GM19240 (cell line): ENCODE data around the gene PFKFB2.

Experiments used
- DNase-seq: peaks from one replicate; pipeline ENCODE4 v3.0.0; 2011; ENCODE audit warnings: low spot score; ENCODE audit not compliant: insufficient read length

PFKFB2 gene

DNA sequence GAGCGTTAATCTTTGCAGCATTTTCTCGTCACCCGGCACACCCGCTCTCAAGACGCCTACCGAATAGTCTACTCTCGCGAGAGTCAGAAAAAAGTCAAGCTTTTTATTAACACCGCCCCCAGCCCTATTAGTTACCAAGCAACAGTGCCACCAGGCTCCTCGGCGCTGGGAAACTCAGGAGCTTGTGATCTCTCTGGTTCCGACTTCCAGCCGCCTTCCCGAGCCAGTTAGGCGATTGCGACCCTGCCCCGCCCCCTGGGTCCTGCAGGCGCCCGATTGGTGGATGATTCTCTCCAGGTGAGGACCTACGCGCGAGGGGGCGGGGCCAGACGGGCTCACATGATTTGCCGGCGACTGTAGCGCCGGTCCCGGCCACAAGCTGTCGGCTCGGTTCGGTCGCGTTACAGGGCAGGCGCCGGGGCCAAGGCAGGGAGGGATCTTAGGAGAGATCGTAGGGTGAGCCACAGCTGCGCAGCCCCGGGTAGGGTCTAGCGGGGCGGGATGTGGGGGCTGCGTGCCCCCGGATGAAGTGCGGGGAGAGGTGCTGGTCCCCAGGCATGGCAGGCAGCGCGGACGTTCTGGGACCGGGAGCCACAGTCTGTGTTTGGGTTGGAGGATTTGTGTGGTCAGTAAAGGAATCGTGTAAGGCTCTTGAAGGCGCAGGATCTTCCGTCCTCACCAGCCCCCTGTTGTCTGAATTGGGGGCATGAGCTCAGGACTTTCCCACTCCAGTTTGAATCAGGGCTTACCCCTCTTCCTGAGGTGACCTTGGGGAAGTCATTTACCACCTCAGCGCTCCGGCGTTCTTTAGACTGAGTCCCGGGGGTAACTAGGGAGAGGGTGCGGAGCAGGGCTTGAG lies at the start of gene PFKFB2:
Gene PFKFB2 (plus strand): TSS at position 365 of the 859 bp plus-strand sequence. CDS start 1,443 bp downstream, outside the sequence.
- DNase-seq, result peak; percentile 73

DNA sequence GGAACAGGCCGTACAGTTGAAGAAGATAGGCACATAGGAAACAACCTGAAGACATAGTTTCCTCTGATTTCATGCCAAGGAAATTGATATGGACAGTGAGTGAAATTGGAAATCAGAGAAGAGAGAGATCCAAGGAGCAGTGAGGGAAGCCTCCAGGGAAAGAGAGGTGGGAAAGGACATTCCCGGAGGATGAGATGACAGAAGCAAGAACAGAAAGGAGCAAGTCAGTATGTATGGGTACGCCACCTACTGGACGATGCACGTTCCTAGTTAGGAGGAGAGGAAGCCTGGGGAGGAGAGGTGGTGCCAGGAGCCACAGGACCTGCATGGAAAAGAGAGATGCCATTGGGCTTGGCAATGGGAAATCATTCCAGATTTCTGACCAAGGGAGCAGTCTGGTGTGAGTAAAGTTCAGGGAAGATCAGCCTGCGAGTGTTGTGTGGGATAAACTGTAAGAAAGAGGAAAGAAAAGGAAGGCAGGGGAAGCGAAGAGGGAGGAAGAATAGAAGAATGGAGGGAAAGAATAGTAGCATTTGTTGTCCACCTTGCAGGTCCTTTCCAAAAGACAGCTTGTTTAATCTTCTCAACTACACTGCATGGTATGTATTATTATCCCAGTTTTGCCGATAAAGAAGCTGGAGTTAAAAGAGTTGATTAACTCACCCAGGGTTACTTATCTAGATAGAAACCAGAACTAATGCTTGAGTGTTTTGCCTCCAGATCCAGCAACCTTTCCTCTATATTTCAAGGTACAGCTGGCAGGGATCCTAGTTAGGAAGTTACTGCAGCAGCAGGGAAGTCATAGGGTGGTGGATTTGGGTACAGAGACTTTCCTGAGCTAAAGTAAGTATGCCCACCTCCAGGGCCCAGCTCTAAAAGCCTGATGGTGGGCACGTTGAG lies 47.9 kb upstream of the PFKFB2 start:
- DNase-seq, result peak; percentile 43

DNA sequence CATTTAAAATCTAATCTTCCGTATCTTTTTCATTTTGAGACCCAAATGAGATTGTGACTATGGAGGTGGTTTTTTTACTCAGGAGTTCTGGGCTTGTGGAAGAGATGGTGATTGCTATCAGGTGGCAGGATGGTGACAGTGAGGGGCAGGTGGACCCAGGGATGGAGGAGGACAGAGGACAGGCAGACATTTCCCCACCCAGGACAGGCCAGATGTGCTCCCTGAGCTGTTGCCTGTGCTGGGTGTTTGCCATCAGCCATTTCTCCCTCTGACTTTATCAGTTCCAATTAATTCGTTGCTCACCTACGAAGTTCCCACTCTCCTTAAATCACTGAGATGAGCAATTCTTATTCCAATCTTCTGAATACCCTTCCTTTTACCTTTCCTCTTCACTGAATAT lies 47.0 kb upstream of the PFKFB2 start:
- no peak for DNase-seq

DNA sequence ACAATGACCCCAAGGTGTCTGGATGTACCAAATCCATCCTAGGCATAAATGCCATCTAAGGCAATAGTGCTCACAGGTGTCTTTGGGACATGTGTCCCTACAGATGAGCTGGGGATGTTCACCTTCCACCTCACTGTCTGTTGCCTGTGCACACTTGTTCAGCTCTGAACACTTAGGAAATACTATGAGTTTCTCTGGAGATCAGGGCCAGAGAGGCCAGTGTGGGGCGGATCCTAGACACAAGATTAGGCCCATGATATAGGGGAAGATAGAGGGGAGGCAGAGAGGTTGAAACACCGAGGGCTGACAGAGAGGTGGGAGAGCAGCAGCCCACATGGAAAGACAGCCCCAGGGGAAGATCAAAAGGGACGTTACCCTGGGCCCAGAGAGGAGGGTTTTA lies 46.2 kb upstream of the PFKFB2 start:
- DNase-seq, result no peak

DNA sequence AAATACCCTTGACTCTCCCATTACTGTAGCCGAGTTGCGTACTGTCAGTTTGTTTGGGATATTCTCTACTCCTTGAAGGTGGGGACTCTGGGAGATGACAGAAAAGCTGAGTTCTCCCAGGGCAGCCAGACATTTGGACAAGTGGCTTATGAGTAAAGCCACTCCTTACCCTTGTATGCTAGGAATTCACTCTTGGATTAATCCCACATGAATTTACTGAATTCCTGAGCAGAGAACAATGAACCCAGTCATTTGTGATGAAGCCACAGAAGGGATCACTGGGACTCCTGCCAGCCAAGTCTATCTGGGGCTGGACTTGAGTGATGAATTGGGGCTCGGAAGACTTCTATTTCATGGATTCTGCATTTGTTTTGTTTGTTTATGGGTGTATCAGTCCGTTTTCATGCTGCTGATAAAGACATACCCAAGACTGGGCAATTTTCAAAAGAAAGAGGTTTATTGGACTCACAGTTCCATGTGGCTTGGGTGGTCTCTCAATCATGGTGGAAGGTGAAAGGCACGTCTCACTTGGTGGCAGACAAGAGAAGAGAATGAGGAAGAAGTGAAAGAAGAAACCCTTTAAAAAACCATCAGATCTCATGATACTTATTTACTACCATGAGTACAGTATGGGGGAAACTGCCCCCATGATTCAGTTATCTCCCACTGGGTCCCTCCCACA lies 45.6 kb upstream of the PFKFB2 start:
- DNase-seq, result no peak

DNA sequence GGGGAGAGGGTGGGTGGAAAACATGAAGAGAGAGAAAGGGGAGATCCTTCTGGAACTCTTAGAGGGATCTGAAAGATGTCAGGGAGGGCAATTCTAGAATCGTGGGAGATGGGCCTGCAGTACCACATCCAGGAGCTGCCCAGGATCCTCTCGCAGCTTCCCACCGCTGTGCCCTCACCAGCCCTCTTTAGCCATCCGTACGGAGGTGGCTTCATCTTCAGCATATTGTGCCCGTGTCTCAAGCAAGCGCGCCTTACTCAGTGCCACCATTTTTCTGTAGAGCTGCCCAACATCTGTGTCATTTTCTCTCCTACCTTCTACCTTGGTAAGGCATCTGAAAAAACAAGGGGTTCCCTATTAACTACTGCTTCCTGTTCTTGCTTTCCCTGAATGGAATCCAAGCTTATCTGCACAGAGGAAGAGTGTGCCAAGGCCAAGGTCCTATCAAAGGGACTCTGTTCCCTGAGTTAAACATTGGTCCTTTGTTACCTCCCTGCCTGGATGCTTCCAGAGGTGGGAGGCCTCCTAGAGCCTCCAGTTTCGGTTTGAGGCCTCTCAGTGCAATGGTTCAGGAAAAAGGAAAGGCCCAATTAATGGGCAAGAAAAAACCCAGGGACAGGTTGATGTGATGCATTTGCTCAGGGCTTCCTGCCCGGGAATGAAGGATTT lies 43.8 kb upstream of the PFKFB2 start:
- DNase-seq, result no peak

DNA sequence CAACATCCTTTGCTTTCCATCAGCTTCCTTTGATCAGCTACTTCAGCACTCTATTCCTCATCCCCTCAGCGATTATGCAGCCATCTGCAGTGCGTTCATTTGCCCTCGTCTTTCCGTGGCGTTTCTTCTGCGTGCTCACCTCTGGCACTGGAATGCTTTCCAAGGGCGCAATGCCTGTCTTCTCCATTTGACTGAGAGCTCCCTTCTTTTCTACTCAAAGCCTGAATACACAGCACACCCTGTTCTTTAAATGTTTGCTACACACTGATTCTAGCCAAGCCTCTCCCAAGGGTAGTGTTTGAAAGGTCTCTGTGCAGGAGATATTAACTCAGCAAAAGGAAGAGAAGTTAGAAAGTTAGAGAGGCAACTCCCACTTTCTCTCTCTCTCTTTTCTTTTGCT lies 43.1 kb upstream of the PFKFB2 start:
- DNase-seq, result no peak

DNA sequence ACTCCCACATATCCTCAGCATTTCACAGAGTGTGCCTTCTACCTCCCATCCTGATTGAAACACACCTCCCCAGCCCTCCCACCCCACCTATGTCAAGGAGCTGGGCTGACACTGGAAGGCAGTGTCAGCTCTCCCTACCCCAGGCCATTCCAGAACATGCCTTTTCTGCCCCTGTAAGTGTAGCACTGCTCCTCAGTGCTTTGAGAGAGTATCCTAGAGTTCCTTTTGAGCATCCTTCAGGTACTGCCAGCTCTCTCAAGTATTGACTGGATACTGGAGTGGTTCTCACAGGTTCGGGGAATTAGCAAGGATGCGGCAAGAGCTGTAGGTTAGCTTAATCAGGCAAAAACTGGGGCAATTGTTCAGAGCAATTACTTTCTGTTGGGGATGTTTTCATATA lies 42.3 kb upstream of the PFKFB2 start:
- DNase-seq, result no peak

DNA sequence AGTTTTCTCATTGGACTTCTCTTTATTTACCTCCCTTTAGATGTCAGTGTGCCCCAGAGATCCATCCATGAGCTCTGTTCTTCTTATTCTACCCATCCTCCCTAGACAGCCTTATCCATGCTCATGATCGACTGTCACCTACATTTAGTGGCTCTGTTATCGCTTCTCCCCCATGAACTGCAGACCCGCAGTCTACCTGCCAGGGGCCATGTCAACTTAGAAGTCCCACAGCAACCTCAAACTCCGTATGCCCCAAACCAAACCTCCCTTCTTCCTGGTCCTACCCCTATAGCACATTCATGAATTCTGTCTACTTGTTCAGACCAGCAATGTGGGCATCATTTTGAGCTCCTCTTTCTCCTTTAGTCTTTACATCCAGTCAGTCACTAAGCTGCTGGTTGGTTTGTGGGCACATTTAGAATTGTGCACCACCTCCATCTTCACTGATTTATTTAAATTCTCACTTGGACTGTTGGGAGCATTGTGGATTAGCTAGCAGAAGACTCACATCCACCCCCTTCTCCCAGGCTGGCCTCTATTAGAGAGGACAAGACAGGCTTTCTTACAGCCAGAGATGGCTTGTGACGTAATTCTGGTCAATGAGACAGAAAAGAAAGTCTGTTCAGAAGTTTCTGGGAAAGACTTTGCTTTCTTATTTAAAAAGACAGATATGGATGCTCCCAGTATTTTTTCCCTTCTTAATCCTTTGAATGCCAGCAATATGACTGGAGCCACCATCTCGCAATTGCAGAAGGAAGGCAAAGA lies 39.6 kb upstream of the PFKFB2 start:
- DNase-seq, result no peak

DNA sequence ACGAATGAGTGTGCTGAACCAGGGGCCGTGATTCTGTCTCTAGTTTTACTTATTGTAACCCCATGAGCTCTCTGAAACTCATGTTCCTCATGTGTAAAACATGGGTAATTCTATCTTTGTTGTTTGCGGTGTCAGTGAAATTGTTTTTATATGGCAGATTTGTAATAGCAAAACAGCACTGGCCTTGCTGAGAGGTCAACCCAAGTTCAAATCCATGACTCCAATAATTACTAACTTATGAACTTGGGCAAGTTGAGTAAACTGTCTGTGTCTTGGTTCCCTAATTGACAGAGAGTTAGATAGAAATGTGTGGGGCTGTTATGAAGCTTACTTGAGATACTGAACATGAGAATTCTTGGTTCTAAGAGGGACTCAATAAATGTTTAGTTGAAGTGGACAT lies 38.3 kb upstream of the PFKFB2 start:
- no peak for DNase-seq

DNA sequence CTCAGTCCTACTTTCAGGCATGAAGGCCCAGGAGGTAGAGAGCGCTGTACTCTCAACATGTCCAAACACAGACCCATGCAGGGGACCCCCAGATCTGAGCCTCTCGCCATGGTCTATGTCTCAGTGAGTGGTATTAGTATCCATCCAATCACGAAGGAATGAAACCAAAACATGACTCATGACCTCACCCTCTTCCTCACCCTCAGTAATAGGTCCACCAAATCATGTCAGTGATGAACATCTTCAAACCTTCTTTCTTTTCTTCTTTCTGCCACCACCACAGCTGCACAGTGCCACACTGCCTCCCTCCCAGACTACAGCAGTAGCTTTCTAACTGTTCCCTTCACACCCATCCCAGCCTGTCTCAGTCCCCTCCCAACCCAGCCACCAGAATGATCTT lies 37.3 kb upstream of the PFKFB2 start:
- DNase-seq, result no peak

DNA sequence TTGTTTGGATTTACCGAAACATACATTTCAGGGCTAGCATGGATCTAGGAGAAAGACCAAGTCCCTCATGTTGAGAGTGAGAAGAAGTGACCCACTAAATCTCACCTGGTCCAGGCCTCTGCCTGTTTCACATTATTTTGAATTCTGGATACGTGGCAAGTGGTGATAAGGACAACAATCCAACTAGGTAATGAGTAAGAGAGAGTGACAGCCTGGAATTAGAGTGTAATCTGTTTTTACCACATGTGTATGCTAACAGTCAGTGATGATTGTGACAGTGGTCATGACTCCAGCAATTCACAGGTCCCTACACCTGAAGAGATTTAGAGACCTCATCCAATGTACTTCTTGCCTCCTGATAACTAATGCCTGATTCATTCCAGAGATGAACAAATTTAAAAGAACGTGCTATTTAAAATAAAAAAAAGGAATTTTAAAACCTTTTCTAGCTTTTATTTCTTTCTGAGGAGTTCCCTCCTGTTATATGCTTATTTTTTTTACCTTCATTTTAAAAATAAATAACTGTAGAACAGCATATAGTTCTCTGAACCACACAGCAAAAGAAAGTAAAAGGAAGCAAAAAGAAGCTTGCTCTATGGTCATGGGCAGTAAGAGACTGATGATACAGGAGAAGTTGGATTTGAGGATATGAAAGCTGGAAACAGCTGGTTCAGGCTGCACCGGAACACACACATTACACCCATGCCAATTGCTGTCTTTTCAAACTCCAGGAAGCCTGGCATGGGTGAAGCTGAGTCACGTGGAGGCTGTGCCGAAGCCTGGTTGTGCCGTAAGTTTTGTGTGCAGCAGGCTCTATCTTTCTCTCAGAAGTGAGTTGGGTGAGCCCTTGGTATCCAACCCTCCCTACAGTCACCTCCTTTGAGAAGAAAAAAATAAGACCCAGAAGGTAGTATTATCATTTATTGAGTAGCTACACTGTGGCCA lies 35.2 kb upstream of the PFKFB2 start:
- no peak for DNase-seq

DNA sequence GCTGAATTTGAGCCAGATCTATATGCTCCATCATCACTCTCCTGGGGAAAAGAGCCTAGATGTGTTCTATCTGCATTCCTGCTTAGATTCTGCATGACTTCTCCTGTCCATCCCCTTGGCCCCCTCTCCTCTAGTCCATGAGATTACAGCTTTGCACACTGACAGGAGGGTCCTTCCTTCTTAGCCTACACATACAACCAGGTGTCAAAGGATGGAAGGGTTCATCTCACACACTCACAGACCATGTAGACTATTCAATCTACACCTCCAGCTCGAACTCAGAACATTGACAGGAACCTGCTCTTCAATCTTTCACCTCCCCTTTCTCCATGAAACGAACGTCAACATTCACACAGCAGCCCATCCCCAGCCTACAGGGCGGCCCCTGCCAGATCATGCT lies 34.4 kb upstream of the PFKFB2 start:
- no peak for DNase-seq

DNA sequence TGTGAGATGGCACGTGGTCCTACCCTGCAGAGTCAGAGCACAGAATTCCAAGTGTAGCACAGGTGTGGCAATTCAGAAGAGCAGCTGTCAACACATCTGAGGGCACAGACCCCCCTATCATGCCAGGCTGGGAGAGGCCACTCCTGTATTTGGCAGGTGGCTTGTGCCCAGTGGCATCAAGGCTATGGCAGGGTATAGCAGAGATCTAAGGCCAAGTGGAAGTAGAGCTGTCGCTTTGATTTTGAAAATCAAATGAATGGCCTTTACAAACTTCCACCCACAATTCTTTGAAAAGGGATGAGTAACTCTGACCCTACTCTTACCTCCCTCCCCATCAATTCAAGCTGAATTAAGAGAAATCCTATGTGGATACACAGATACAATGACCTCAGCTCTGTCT lies 33.9 kb upstream of the PFKFB2 start:
- DNase-seq, result no peak

DNA sequence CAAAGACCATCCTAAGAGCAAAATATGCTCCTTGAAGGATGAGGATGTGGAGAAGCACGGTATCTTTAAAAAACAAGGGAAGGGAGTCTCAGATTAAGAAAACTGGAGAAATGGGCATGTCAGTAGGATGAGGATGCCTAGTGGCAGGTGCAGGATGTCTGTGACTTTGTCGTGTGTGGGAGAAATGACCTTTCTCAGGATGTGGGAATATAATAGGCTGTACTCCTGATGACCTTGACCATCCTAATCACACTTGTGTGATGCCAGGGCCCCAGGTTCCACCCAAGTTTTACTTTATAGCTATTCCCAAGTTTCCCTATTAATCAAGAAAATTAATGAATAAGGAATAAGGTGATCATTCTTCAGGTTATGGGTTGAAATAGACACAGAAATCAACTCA lies 33.4 kb upstream of the PFKFB2 start:
- no peak for DNase-seq

DNA sequence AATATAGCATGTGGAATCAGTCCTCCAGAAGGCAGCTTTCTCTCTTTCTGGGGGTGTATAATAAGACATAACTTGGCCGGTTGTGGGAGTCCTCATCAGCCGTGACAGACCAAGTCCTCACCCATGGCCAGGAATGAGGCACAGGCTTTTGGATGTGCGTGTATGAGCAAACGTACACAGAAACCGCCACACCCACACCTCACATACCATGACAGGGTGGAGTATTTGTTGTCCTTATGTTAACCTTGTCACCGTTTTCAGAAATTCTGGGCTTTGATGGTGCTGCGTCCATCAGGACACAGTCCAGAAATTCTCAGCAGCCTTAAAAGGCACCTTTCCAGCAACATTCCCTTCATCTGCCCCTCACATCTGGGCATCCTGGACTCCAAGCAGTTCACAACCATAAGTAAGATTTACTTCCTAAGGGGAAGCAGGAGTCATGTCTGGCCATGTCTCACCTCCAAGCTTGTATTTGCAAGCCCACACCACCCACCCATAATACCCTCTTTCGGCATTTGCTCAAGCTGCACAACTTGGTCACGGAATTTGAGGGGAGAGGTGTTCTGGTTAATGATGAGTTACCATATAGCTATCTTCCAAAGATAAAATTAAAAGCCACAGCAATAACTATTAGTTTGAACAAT lies 32.9 kb upstream of the PFKFB2 start:
- no peak for DNase-seq

DNA sequence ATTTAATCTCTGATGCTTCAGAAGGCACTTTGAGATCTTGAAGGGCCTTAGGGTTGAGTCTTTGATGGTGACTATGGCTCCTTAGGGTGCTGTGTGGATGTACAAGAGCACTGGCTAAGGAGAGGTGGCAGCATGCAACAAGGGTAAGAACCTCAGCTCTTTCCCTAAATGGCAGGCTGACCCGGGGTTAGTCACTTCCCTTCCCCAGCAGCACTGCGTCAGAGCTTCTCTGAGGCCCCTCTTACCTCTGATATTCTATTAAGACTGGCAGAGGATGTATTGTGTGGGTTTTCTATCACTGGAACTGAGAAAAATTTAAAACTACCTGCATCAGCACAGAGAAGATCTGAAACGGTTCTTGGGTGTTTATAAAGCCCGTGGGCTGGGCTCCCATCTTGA lies 32.4 kb upstream of the PFKFB2 start:
- no peak for DNase-seq

DNA sequence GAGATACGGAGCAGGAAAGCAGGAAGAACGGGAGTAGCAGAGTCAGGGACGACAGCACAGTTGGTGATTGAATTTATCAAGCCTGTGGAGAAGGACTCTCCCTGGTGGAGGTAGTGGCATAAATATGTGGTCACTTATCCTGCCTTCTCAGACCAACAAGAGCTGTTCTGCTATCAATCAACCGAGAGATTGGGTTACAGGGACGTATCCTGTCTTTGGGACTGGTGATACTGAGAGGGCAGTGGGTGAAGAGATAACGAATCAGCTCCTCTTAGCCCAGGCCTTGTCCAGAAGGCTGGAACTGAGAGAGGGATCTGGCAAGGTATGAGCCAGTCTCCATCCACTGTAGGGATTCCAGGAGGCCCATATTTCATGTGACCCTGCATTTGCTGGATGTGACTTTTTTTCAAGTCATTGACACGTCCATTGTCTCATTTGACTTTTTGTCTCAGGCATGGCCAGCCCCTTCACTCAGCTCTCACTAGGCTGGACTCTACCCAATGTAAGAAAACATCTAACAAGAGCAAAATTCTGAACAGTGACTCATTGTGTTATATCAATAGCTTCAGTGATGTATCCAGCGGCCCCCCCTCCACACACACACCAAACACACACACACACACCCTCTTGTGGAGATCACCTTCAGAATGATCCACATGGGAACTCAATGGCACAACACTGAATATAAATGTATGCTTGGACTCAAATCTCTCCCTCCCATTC lies 31.8 kb upstream of the PFKFB2 start:
- no peak for DNase-seq
